Liver (tissue), 9 donors: ENCODE measurements around the gene CHN2. TPM values are rescaled to one million over a fixed set of nuclear protein-coding genes. Genes with fewer than 3 reads are reported as not detected.

Experiments used
- DNase-seq: peaks from one replicate; pipeline ENCODE4 v3.0.0-alpha.2; 2017; ENCODE audit warnings: low spot score
- H3K27ac ChIP-seq, 2 donors: one replicate each; pipeline ENCODE4 v1.7.0; 2013; ENCODE audit warnings: inconsistent platforms in 2 of 2, low read length in 2 of 2, control low read depth in 1 of 2, low read depth in 1 of 2, mild to moderate bottlenecking in 1 of 2
- H3K27me3 ChIP-seq, 4 donors: one replicate each; pipeline versions ENCODE4 v1.6.1 to v1.7.0; 2013; ENCODE audit warnings: low read length in 3 of 4, inconsistent platforms in 1 of 4, mild to moderate bottlenecking in 1 of 4, moderate library complexity in 1 of 4; ENCODE audit not compliant: control insufficient read depth in 4 of 4, insufficient read depth in 4 of 4
- H3K36me3 ChIP-seq, 4 donors: one replicate each; pipeline versions ENCODE4 v1.6.1 to v1.7.0; 2013; ENCODE audit warnings: low read length in 3 of 4, mild to moderate bottlenecking in 3 of 4, low read depth in 1 of 4, moderate library complexity in 1 of 4; ENCODE audit not compliant: control insufficient read depth in 4 of 4, insufficient read depth in 3 of 4
- H3K4me1 ChIP-seq, 4 donors: one replicate each; pipeline versions ENCODE4 v1.6.1 to v1.7.0; 2013; ENCODE audit warnings: low read length in 3 of 4, mild to moderate bottlenecking in 3 of 4, moderate library complexity in 1 of 4; ENCODE audit not compliant: control insufficient read depth in 4 of 4, insufficient read depth in 4 of 4
- H3K4me3 ChIP-seq, 3 donors: one replicate each; pipeline versions ENCODE4 v1.6.1 to v1.7.0; 2013; ENCODE audit warnings: low read length in 3 of 3, control low read depth in 1 of 3, low read depth in 1 of 3, mild to moderate bottlenecking in 1 of 3
- H3K9ac ChIP-seq, 2 donors: one replicate each; pipeline ENCODE4 v1.7.0; 2013; ENCODE audit warnings: low read length in 2 of 2, mild to moderate bottlenecking in 2 of 2, moderate library complexity in 2 of 2, control low read depth in 1 of 2, low read depth in 1 of 2
- H3K9me3 ChIP-seq, 4 donors: one replicate each; pipeline versions ENCODE4 v1.6.1 to v1.7.0; 2013; ENCODE audit warnings: low read length in 3 of 4; ENCODE audit not compliant: control insufficient read depth in 4 of 4
- EGR1 ChIP-seq, 2 donors: IDR thresholded peaks; 2 replicates each; pipeline ENCODE4 v1.6.1; 2016 to 2018; ENCODE audit warnings: antibody characterized with exemption in 2 of 2, low read depth in 2 of 2
- FOXA1 ChIP-seq: IDR thresholded peaks from 2 replicates; pipeline ENCODE4 v1.6.1; 2016; ENCODE audit warnings: antibody characterized with exemption
- FOXA2 ChIP-seq: IDR thresholded peaks from 2 replicates; pipeline ENCODE4 v1.6.1; 2016; ENCODE audit warnings: antibody characterized with exemption
- GABPA ChIP-seq, 2 donors: IDR thresholded peaks in 1 of 2; conservative IDR thresholded peaks in 1 of 2; 2 replicates each; pipeline ENCODE4 v1.6.1; 2016; ENCODE audit warnings: antibody characterized with exemption in 2 of 2, mild to moderate bottlenecking in 1 of 2, moderate library complexity in 1 of 2
- HNF4A ChIP-seq, 2 donors: conservative IDR thresholded peaks; 2 replicates each; pipeline ENCODE4 v1.6.1; 2016; ENCODE audit warnings: antibody characterized with exemption in 2 of 2, mild to moderate bottlenecking in 2 of 2
- HNF4G ChIP-seq: IDR thresholded peaks from 2 replicates; pipeline ENCODE4 v1.6.1; 2016; ENCODE audit warnings: antibody characterized with exemption
- JUND ChIP-seq, 2 donors: IDR thresholded peaks; 2 replicates each; pipeline ENCODE4 v1.6.1; 2016; ENCODE audit warnings: antibody characterized with exemption in 2 of 2
- NR2F2 ChIP-seq: IDR thresholded peaks from 2 replicates; pipeline ENCODE4 v1.6.1; 2016; ENCODE audit warnings: antibody characterized with exemption
- RAD21 ChIP-seq, 2 donors: IDR thresholded peaks; 2 replicates each; pipeline ENCODE4 v1.6.1; 2016; ENCODE audit warnings: antibody characterized with exemption in 2 of 2, mild to moderate bottlenecking in 2 of 2
- RXRA ChIP-seq, 2 donors: IDR thresholded peaks; 2 replicates each; pipeline ENCODE4 v1.6.1; 2017 to 2018; ENCODE audit warnings: antibody characterized with exemption in 2 of 2, mild to moderate bottlenecking in 1 of 2
- TAF1 ChIP-seq: conservative IDR thresholded peaks from 2 replicates; pipeline ENCODE4 v1.6.1; 2016; ENCODE audit warnings: antibody characterized with exemption, mild to moderate bottlenecking
- YY1 ChIP-seq: IDR thresholded peaks from 2 replicates; pipeline ENCODE4 v1.6.1; 2016; ENCODE audit warnings: antibody characterized with exemption, mild to moderate bottlenecking
- ZBTB33 ChIP-seq: IDR thresholded peaks from 2 replicates; pipeline ENCODE4 v1.6.1; 2016; ENCODE audit warnings: antibody characterized with exemption
- WGBS: extraction: QIAGEN DNeasy Blood & Tissue Kit; methylation state at CpG from one replicate; pipeline ENCODE4 v1.1.7; 2013; 5-methylcytosine and 5-hydroxymethylcytosine counted together
- polyA plus RNA-seq, 2 donors: library from polyadenylated mRNA; stranded (reverse) in 1 of 2; unstranded in 1 of 2; fragments of 200-250 nt in 1 of 2; fragments of >200 nt in 1 of 2; fragmentation: Nextera tagmentation in 1 of 2; extraction: Ambion mirVana in 1 of 2; gene quantifications; one replicate each; pipeline versions ENCODE4 v1.2.1 to v1.2.3, GENCODE V29; 2013 to 2015
- total RNA-seq, 2 donors: library from RNA; depleted of rRNA; stranded (reverse); fragments of >200 nt; gene quantifications; one replicate each; pipeline ENCODE4 v1.2.3, GENCODE V29; 2014
- TF ChIP-seq, protein P1 (sequence below): IDR thresholded peaks from 2 replicates; pipeline ENCODE4 v1.6.1; 2016; ENCODE audit warnings: antibody characterized with exemption
- TF ChIP-seq, protein P2 (sequence below): IDR thresholded peaks from 2 replicates; pipeline ENCODE4 v1.6.1; 2016; ENCODE audit warnings: antibody characterized with exemption
- TF ChIP-seq, protein P3 (sequence below): fragments of 150-350 bp; IDR thresholded peaks from 2 replicates; pipeline ENCODE4 v1.5.1; 2017; ENCODE audit warnings: improper control_type of control experiment, low read depth, low read length; ENCODE audit not compliant: missing input control
- TF ChIP-seq, protein P4 (sequence below): IDR thresholded peaks from 2 replicates; pipeline ENCODE4 v1.6.1; 2016; ENCODE audit warnings: antibody characterized with exemption, mild to moderate bottlenecking
- donor health status: healthy.
- donor health status: healthy.
- donor health status: healthy.
- donor health status: healthy.
- donor health status: healthy.

Gene CHN2
- total and polyA plus RNA-seq, 4 donors = 8.3 to 25.4 (median 17.8) TPM

- TF ChIP-seq JUND (IDR thresholded peaks at IDR 0.05) (no peak), RXRA (IDR thresholded peaks at IDR 0.05) (no peak), FOXA2 (no peak), HNF4A (conservative IDR thresholded peaks at IDR 0.05) (no peak), HNF4G (no peak)
- TF ChIP-seq, protein P1, sequence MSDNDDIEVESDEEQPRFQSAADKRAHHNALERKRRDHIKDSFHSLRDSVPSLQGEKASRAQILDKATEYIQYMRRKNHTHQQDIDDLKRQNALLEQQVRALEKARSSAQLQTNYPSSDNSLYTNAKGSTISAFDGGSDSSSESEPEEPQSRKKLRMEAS = no peak
Measured at GRCh38 chr7:29300649-29301048, 106.1 kb downstream of the CHN2 start (continued).

DNA sequence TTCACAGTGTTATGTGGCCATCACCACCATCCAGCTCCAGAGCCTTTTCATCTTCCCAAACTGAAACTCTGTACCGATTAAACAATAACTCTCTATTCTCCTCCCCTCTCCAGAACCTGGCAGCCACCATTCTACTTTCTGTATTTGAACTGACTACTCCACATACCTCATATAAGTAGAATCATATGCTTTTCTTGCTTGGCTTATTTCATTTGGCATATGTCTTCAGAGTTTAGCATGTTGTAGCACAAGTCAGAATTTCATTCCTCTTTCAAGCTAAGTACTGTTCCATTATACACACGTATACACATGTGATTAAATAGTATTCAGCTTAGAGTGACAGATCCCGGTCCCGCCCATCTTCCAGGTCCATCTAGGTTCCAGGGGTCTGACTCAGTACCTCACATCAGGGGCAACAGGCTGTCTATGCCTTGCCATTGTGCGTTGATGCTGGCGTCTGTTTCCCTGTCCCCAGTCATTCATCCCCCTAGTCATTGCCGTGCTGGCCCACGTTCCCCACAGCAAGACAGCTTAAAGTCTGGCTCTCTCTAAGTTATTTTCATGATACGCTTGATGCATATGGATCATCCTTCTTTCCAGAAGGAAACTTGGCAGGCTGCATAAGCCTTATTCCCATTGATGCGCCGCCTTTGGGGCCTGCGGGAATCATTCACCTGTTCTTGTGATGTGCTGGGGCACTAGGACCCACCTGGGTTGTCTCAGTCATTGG is 108.3 kb downstream of the CHN2 start:
- Histone ChIP-seq H3K36me3 (no peaks in the 10 kb centered on the region), H3K27ac (no peak overlapping the region), H3K27me3 (no peaks in the 10 kb centered on the region), H3K4me3 (no peak overlapping the region), H3K9me3 (no peaks in the 10 kb centered on the region), H3K4me1 (peaks cover 0 to 20% (median 8%) of the 10 kb centered on the region in 4 donors), H3K9ac (no peak overlapping the region)
- no peak for DNase-seq
- WGBS = 90% methylated on average over 12 of the region's 12 CpGs
- TF ChIP-seq, protein P2, sequence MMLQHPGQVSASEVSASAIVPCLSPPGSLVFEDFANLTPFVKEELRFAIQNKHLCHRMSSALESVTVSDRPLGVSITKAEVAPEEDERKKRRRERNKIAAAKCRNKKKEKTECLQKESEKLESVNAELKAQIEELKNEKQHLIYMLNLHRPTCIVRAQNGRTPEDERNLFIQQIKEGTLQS = no peak
- TF ChIP-seq NR2F2 (no peak), TAF1 (no peak), YY1 (no peak)
- TF ChIP-seq, protein P3, sequence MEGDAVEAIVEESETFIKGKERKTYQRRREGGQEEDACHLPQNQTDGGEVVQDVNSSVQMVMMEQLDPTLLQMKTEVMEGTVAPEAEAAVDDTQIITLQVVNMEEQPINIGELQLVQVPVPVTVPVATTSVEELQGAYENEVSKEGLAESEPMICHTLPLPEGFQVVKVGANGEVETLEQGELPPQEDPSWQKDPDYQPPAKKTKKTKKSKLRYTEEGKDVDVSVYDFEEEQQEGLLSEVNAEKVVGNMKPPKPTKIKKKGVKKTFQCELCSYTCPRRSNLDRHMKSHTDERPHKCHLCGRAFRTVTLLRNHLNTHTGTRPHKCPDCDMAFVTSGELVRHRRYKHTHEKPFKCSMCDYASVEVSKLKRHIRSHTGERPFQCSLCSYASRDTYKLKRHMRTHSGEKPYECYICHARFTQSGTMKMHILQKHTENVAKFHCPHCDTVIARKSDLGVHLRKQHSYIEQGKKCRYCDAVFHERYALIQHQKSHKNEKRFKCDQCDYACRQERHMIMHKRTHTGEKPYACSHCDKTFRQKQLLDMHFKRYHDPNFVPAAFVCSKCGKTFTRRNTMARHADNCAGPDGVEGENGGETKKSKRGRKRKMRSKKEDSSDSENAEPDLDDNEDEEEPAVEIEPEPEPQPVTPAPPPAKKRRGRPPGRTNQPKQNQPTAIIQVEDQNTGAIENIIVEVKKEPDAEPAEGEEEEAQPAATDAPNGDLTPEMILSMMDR = no peak

- no peaks in the 10 kb centered on the region for H3K9me3 ChIP-seq
- no peak overlapping the region for H3K9ac ChIP-seq
- no peak overlapping the region for H3K27ac ChIP-seq
- DNase-seq = no peak
- no peaks in the 10 kb centered on the region for H3K27me3 ChIP-seq
- 72% methylated on average over 6 of the region's 6 CpGs for WGBS
- TF ChIP-seq, protein P3 = no peak
- TF ChIP-seq HNF4A (conservative IDR thresholded peaks at IDR 0.05) (no peak), JUND (IDR thresholded peaks at IDR 0.05) (no peak), RXRA (IDR thresholded peaks at IDR 0.05) (no peak), EGR1 (IDR thresholded peaks at IDR 0.05; ENCODE audit: low read depth in 2 of 2) (no peak), YY1 (no peak), HNF4G (no peak), FOXA1 (no peak), FOXA2 (no peak), GABPA (IDR thresholded peaks at IDR 0.05 in 1 of 2, conservative IDR thresholded peaks at IDR 0.05 in 1 of 2) (no peak), TAF1 (no peak), NR2F2 (peak; percentile 96), RAD21 (IDR thresholded peaks at IDR 0.05) (peak in 1 of 2 donors; percentile 36), ZBTB33 (no peak)
- TF ChIP-seq, protein P2 = no peak
- TF ChIP-seq, protein P4, sequence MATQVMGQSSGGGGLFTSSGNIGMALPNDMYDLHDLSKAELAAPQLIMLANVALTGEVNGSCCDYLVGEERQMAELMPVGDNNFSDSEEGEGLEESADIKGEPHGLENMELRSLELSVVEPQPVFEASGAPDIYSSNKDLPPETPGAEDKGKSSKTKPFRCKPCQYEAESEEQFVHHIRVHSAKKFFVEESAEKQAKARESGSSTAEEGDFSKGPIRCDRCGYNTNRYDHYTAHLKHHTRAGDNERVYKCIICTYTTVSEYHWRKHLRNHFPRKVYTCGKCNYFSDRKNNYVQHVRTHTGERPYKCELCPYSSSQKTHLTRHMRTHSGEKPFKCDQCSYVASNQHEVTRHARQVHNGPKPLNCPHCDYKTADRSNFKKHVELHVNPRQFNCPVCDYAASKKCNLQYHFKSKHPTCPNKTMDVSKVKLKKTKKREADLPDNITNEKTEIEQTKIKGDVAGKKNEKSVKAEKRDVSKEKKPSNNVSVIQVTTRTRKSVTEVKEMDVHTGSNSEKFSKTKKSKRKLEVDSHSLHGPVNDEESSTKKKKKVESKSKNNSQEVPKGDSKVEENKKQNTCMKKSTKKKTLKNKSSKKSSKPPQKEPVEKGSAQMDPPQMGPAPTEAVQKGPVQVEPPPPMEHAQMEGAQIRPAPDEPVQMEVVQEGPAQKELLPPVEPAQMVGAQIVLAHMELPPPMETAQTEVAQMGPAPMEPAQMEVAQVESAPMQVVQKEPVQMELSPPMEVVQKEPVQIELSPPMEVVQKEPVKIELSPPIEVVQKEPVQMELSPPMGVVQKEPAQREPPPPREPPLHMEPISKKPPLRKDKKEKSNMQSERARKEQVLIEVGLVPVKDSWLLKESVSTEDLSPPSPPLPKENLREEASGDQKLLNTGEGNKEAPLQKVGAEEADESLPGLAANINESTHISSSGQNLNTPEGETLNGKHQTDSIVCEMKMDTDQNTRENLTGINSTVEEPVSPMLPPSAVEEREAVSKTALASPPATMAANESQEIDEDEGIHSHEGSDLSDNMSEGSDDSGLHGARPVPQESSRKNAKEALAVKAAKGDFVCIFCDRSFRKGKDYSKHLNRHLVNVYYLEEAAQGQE = no peak
- TF ChIP-seq, protein P1 = no peak
- H3K4me1 ChIP-seq = peaks cover 0 to 11% (median 3%) of the 10 kb centered on the region in 4 donors
- no peak overlapping the region for H3K4me3 ChIP-seq
- H3K36me3 ChIP-seq = no peaks in the 10 kb centered on the region
Measured at GRCh38 chr7:29304756-29305155, 110.2 kb downstream of the CHN2 start.
